Measurements from ENCODE around the gene KDM2B.

The KDM2B gene

DNA sequence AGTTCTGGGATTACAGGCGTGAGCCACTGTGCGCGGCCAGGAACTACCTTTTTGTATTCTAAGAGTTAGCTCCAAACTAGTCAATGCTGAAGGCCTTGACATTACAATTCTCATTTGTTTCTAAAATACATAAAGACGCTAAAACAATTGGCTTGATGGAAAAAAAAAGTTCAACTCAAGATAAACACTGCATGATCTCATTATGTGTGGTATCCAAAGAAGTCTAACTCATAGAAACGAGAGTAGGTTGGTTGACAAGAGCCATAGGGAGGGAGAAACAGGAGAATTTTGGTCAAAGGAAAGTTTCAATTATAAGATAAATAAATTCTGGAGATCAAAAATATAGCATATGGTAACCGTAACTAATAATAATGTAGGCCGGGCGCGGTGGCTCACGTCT is 200.9 kb downstream of the KDM2B start:
- TF ChIP-seq EZH2phosphoT487 (IDR thresholded peaks at IDR 0.05; ENCODE audit: borderline replicate concordance, low read length) = no peak
- TF ChIP-seq, protein P1, sequence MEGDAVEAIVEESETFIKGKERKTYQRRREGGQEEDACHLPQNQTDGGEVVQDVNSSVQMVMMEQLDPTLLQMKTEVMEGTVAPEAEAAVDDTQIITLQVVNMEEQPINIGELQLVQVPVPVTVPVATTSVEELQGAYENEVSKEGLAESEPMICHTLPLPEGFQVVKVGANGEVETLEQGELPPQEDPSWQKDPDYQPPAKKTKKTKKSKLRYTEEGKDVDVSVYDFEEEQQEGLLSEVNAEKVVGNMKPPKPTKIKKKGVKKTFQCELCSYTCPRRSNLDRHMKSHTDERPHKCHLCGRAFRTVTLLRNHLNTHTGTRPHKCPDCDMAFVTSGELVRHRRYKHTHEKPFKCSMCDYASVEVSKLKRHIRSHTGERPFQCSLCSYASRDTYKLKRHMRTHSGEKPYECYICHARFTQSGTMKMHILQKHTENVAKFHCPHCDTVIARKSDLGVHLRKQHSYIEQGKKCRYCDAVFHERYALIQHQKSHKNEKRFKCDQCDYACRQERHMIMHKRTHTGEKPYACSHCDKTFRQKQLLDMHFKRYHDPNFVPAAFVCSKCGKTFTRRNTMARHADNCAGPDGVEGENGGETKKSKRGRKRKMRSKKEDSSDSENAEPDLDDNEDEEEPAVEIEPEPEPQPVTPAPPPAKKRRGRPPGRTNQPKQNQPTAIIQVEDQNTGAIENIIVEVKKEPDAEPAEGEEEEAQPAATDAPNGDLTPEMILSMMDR (IDR thresholded peaks at IDR 0.05; ENCODE audit: low read depth, low read length, poor library complexity, severe bottlenecking) = no peak
- no peaks in the 10 kb centered on the region for H3K4me1 ChIP-seq (ENCODE audit: control insufficient read depth, low read length)
- no peaks in the 10 kb centered on the region for H3K79me2 ChIP-seq (ENCODE audit: control insufficient read depth, low read length)

More for the DNA sequence above, 200.9 kb downstream of the KDM2B start:
- H3K27ac ChIP-seq (ENCODE audit: low read depth, low read length) = no peak overlapping the region
- H3K27me3 ChIP-seq (ENCODE audit: control insufficient read depth, low read length) = peaks cover 4% of the 10 kb centered on the region
- no peaks in the 10 kb centered on the region for H3K9me2 ChIP-seq (replicated peaks; ENCODE audit: control insufficient read depth, low read length)
- no peak overlapping the region for H3K4me3 ChIP-seq (ENCODE audit: low read length)
- H3K36me3 ChIP-seq (ENCODE audit: control insufficient read depth, low read length) = no peaks in the 10 kb centered on the region
- H3F3A ChIP-seq (ENCODE audit: control insufficient read depth, insufficient read depth) = no peaks in the 10 kb centered on the region
- H4K20me1 ChIP-seq (ENCODE audit: control insufficient read depth, insufficient read depth, low read depth, low read length) = no peaks in the 10 kb centered on the region
- no peak overlapping the region for H3K4me2 ChIP-seq (ENCODE audit: low read length)
- no peaks in the 10 kb centered on the region; the same call in 1 of the 2 replicates for H3K9me3 ChIP-seq (ENCODE audit: control insufficient read depth, insufficient read depth, low read length)

Data from DOHH2 (cell line).